HG03025 (cell line): Measurements from ENCODE around the gene JAKMIP3.

Source experiments
- ATAC-seq: cut with Tn5 transposase; IDR thresholded peaks from one replicate; pipeline ENCODE4 v1.9.1; 2021; ENCODE audit warnings: mild to moderate bottlenecking, moderate library complexity; ENCODE audit not compliant: unreplicated experiment, low FRiP score

Gene JAKMIP3

GRCh38 chr10:132109341-132110110 is 43.8 kb downstream of the JAKMIP3 start:
- ATAC-seq, result no peak

- no peak for ATAC-seq
These were observed 44.4 kb downstream of the JAKMIP3 start for GRCh38 chr10:132110111-132110521.

- ATAC-seq, result no peak
These were observed 45.0 kb downstream of the JAKMIP3 start for GRCh38 chr10:132110713-132111112.

- no peak for ATAC-seq
These were observed 45.5 kb downstream of the JAKMIP3 start for GRCh38 chr10:132111121-132111731.

- no peak for ATAC-seq
These were observed 46.2 kb downstream of the JAKMIP3 start for GRCh38 chr10:132111871-132112341.

GRCh38 chr10:132112611-132113010 is 46.9 kb downstream of the JAKMIP3 start:
- ATAC-seq, result no peak

GRCh38 chr10:132113206-132113605 is 47.5 kb downstream of the JAKMIP3 start:
- no peak for ATAC-seq

GRCh38 chr10:132113766-132114365 is 48.1 kb downstream of the JAKMIP3 start:
- ATAC-seq, result no peak

- no peak for ATAC-seq
These were observed 49.3 kb downstream of the JAKMIP3 start for GRCh38 chr10:132114953-132115520.
